K562 (cell line): Measurements from ENCODE around the gene MRPL48. TPM values are rescaled to one million over a fixed set of nuclear protein-coding genes. Genes with fewer than 3 reads are reported as not detected.

ENCODE experiments used
- ATAC-seq: fragments of 200-7000 bp; cut with Tn5 transposase; 3 replicates; pipeline ENCODE4 v1.9.1; 2020; ENCODE audit warnings: moderate library complexity
- BruUV-seq: library from RNA; stranded (reverse); fragments of 400-500 nt; replicated peaks from 2 replicates; lab custom pipeline; 2021; lab: Mats Ljungman, UMichigan
- CTCF ChIA-PET: fragments of 300-600 bp; formaldehyde crosslinking; extraction: SDS; loops from one replicate; lab custom pipeline; 2021; ENCODE audit warnings: low intra/inter-chr PET ratio; lab: Yijun Ruan, JAX
- POLR2A ChIA-PET: fragments of 300-600, 350-650 bp; sonication (Branson Sonifier 250); formaldehyde crosslinking; extraction: SDS; loops from one replicate; lab custom pipeline; 2021; ENCODE audit warnings: antibody characterized with exemption, inconsistent platforms; lab: Yijun Ruan, JAX
- DNase-seq, 4 experiments: peaks; one replicate each; pipeline versions ENCODE4 v3.0.0 to v3.0.0-alpha.2; 2011 to 2018; ENCODE audit warnings: low spot score in 3 of 4, mixed read lengths in 3 of 4; ENCODE audit errors: extremely low read depth in 1 of 4
- FAIRE-seq: peaks from 2 replicates; lab custom pipeline; 2011; peaks lifted over from hg19 to GRCh38; lab: Jason Lieb, UNC
- H2AFZ ChIP-seq: 2 replicates; pipeline ENCODE4 v1.6.0; 2011; ENCODE audit warnings: low read depth, low read length, control low read depth, inconsistent platforms
- H3K27ac ChIP-seq: fragments of 200-600 bp; 3 replicates; pipeline ENCODE4 v1.8.0; 2011; ENCODE audit warnings: low read depth, mild to moderate bottlenecking, control low read depth, inconsistent platforms, low read length, moderate library complexity, mixed read lengths; ENCODE audit errors: extremely low read depth
- H3K27me3 ChIP-seq, 2 experiments: fragments of 300-600 bp in 1 of 2; 2 replicates in 1 of 2; 3 replicates in 1 of 2; pipeline versions ENCODE4 v1.6.0 to v1.8.0; 2011; ENCODE audit warnings: inconsistent platforms in 2 of 2, low read length in 2 of 2, mild to moderate bottlenecking in 1 of 2, mixed read lengths in 1 of 2, moderate library complexity in 1 of 2; ENCODE audit not compliant: control insufficient read depth in 2 of 2, insufficient read depth in 2 of 2
- H3K36me3 ChIP-seq: fragments of 300-600 bp; 3 replicates; pipeline ENCODE4 v1.8.0; 2011; ENCODE audit warnings: mild to moderate bottlenecking, low read length, inconsistent platforms; ENCODE audit not compliant: control insufficient read depth, insufficient read depth
- H3K4me1 ChIP-seq, 2 experiments: fragments of 200-600 bp in 1 of 2; replicated peaks in 1 of 2; 2 replicates in 1 of 2; 3 replicates in 1 of 2; pipeline versions ENCODE4 v1.5.1 to v1.8.0; 2011; ENCODE audit warnings: inconsistent platforms in 2 of 2, low read length in 2 of 2, mild to moderate bottlenecking in 1 of 2, mixed read lengths in 1 of 2, moderate library complexity in 1 of 2; ENCODE audit not compliant: control insufficient read depth in 2 of 2, insufficient read depth in 2 of 2
- H3K4me2 ChIP-seq: 2 replicates; pipeline ENCODE4 v1.6.1; 2011; ENCODE audit warnings: low read length, control low read depth, inconsistent platforms, mixed read lengths; ENCODE audit not compliant: insufficient read depth
- H3K4me3 ChIP-seq: fragments of 200-600 bp; sonication (generic), shearing (Covaris generic); 2 replicates; pipeline ENCODE4 v1.5.1; 2016; ENCODE audit warnings: control low read depth, inconsistent platforms
- H3K79me2 ChIP-seq: fragments of 200-600 bp; 3 replicates; pipeline ENCODE4 v1.8.0; 2011; ENCODE audit warnings: low read length, inconsistent platforms; ENCODE audit not compliant: control insufficient read depth, insufficient read depth
- H3K9ac ChIP-seq, 2 experiments: 2 replicates each; pipeline versions ENCODE4 v1.6.0 to v1.6.1; 2011; ENCODE audit warnings: low read depth in 2 of 2, low read length in 2 of 2, control low read depth in 1 of 2, inconsistent platforms in 1 of 2, mild to moderate bottlenecking in 1 of 2, mixed read lengths in 1 of 2; ENCODE audit not compliant: insufficient read depth in 1 of 2
- H3K9me1 ChIP-seq: one replicate; pipeline ENCODE4 v1.6.0; 2011; ENCODE audit warnings: inconsistent platforms, mild to moderate bottlenecking, low read length, moderate library complexity; ENCODE audit not compliant: control insufficient read depth, insufficient read depth
- H3K9me3 ChIP-seq: replicated peaks from 2 replicates; pipeline ENCODE4 v1.5.1; 2011; ENCODE audit warnings: low read depth, low read length, inconsistent platforms; ENCODE audit not compliant: control insufficient read depth, insufficient read depth
- H4K20me1 ChIP-seq: replicated peaks from 2 replicates; pipeline ENCODE4 v1.6.1; 2011; ENCODE audit warnings: low read length, inconsistent platforms, mixed read lengths; ENCODE audit not compliant: control insufficient read depth, insufficient read depth
- ARID2 ChIP-seq: fragments of 450-650 bp; IDR thresholded peaks from 2 replicates; pipeline ENCODE4 v1.6.1; 2017; ENCODE audit warnings: antibody characterized with exemption, mild to moderate bottlenecking
- BDP1 ChIP-seq: IDR thresholded peaks from 3 replicates; pipeline ENCODE4 v1.6.1; 2011; ENCODE audit not compliant: insufficient read length, insufficient read depth
- CEBPB ChIP-seq: fragments of 450-650 bp; IDR thresholded peaks from 2 replicates; pipeline ENCODE4 v1.6.1; 2016; ENCODE audit warnings: missing genetic modification characterization, missing compliant biosample characterization
- CXXC5 ChIP-seq: fragments of 250-450 bp; sonication (Bioruptor Pico); IDR thresholded peaks from 2 replicates; pipeline ENCODE4 v1.8.0; 2022; ENCODE audit warnings: inconsistent platforms, mild to moderate bottlenecking, moderate library complexity
- EHMT2 ChIP-seq: fragments of 450-650 bp; IDR thresholded peaks from 2 replicates; pipeline ENCODE4 v1.6.1; 2018; ENCODE audit warnings: antibody characterized with exemption
- FIP1L1 ChIP-seq: fragments of 200-400 bp; formaldehyde crosslinking; IDR thresholded peaks from 2 replicates; pipeline ENCODE4 v1.6.1; 2018; ENCODE audit warnings: mild to moderate bottlenecking, low read depth, low read length; ENCODE audit not compliant: poor library complexity, severe bottlenecking
- MYBL2 ChIP-seq, 2 experiments: fragments of 450-650 bp in 1 of 2; sonication (generic) in 1 of 2; formaldehyde crosslinking in 1 of 2; IDR thresholded peaks; 2 replicates each; pipeline versions ENCODE4 v1.6.1 to v1.8.1; 2017 to 2022; ENCODE audit warnings: borderline replicate concordance in 1 of 2, inconsistent platforms in 1 of 2, low read depth in 1 of 2, mild to moderate bottlenecking in 1 of 2, missing genetic modification reagents in 1 of 2, moderate library complexity in 1 of 2
- RBFOX2 ChIP-seq: fragments of 200-400 bp; formaldehyde crosslinking; IDR thresholded peaks from 2 replicates; pipeline ENCODE4 v1.6.1; 2017; ENCODE audit warnings: low read depth, mild to moderate bottlenecking, low read length, moderate library complexity
- SMAD2 ChIP-seq: fragments of 150-350 bp; IDR thresholded peaks from 2 replicates; pipeline ENCODE4 v1.6.1; 2014; ENCODE audit warnings: low read depth, mild to moderate bottlenecking, low read length
- USF2 ChIP-seq: sonication (generic); formaldehyde crosslinking; IDR thresholded peaks from 2 replicates; pipeline ENCODE4 v1.5.0; 2020; ENCODE audit warnings: missing genetic modification reagents
- ZBTB2 ChIP-seq: fragments of 450-650 bp; IDR thresholded peaks from 2 replicates; pipeline ENCODE4 v1.6.1; 2016; ENCODE audit warnings: antibody characterized with exemption
- ZNF212 ChIP-seq: fragments of 450-650 bp; formaldehyde crosslinking; IDR thresholded peaks from 2 replicates; pipeline ENCODE4 v1.4.0; 2020; ENCODE audit warnings: mild to moderate bottlenecking
- ZNF232 ChIP-seq: sonication (generic); formaldehyde crosslinking; IDR thresholded peaks from 2 replicates; pipeline ENCODE4 v1.8.0; 2022; ENCODE audit warnings: mild to moderate bottlenecking, missing genetic modification reagents
- ZNF263 ChIP-seq: sonication (generic); formaldehyde crosslinking; IDR thresholded peaks from 2 replicates; pipeline ENCODE4 v1.8.0; 2022; ENCODE audit warnings: mild to moderate bottlenecking, missing genetic modification reagents, borderline replicate concordance
- ZNF280B ChIP-seq: fragments of 250-450 bp; sonication (Bioruptor Pico); IDR thresholded peaks from 2 replicates; pipeline ENCODE4 v1.5.1; 2021; ENCODE audit warnings: mild to moderate bottlenecking
- ZNF639 ChIP-seq, 2 experiments: fragments of 200-800 bp in 1 of 2; sonication (Bioruptor generic) in 1 of 2; sonication (generic) in 1 of 2; formaldehyde crosslinking in 1 of 2; IDR thresholded peaks in 1 of 2; conservative IDR thresholded peaks in 1 of 2; 2 replicates each; pipeline versions ENCODE4 v1.5.0 to v1.6.1; 2016 to 2020; ENCODE audit warnings: missing compliant biosample characterization in 1 of 2, missing genetic modification characterization in 1 of 2, missing genetic modification reagents in 1 of 2
- ZNF77 ChIP-seq: fragments of 250-450 bp; sonication (Bioruptor Pico); IDR thresholded peaks from 2 replicates; pipeline ENCODE4 v1.5.0; 2020
- in situ Hi-C: fragments of 300-500 bp; cut with MboI; formaldehyde crosslinking; loops from 4 replicates; pipeline ENCODE4 v1.15.0; 2018; ENCODE audit warnings: inconsistent platforms, mixed read lengths
- intact Hi-C: fragments of 100-400 bp; cut with micrococcal nuclease; formaldehyde crosslinking; loops from 2 replicates; pipeline ENCODE4 v1.14.2; 2022
- polyA plus RNA-seq, 8 experiments: library from polyadenylated mRNA; depleted of rRNA in 4 of 8; stranded (reverse) in 5 of 8; unstranded in 3 of 8; fragments of >200 nt; fragmentation: Nextera tagmentation in 2 of 8; fragmentation: Illumina TruSeq in 1 of 8; extraction: Ambion mirVana in 2 of 8; extraction: Trizol in 1 of 8; gene quantifications; 2 replicates each; pipeline versions ENCODE4 v1.2.1 to v1.2.3, GENCODE V29; 2011 to 2014; ENCODE audit warnings: inconsistent platforms in 1 of 8, missing spikeins in 1 of 8
- total RNA-seq, 7 experiments: library from RNA; depleted of rRNA in 6 of 7; stranded (reverse); fragments of >200 nt in 6 of 7; fragmentation: Illumina TruSeq in 2 of 7; extraction: Trizol in 2 of 7; gene quantifications; 2 replicates each; pipeline versions ENCODE4 v1.2.1 to v1.2.3, GENCODE V29; 2011 to 2021; ENCODE audit warnings: low replicate concordance in 1 of 7

Gene MRPL48
- total and polyA plus RNA-seq, 9 of the 15 experiments (the other 6 are each of a cell fraction or from before 2014, with no cell fraction given), result 66.0 to 237 (median 104) TPM

GRCh38 chr11:73818846-73819245 is 31.2 kb downstream of the MRPL48 start:
- POLR2A ChIA-PET, result interaction anchor here (0.9 kb wide), 1 partner anchor 9 kb away, joined by 3 read pairs; no protein-coding TSS in a partner anchor
- BruUV-seq, result no TSS peak
- Histone ChIP-seq H3K27me3 (no peaks in the 10 kb centered on the region), H3K4me3 (no peak overlapping the region), H2AFZ (no peak overlapping the region), H4K20me1 (no peaks in the 10 kb centered on the region), H3K4me1 (no peaks in the 10 kb centered on the region), H3K9me3 (no peaks in the 10 kb centered on the region), H3K79me2 (no peaks in the 10 kb centered on the region), H3K9me1 (no peaks in the 10 kb centered on the region), H3K36me3 (peaks cover 4% of the 10 kb centered on the region; the same call in 1 of the 3 replicates), H3K27ac (no peak overlapping the region), H3K9ac (no peak overlapping the region), H3K4me2 (no peak overlapping the region)
- no peak for ATAC-seq
- in situ Hi-C loops, result no loop called here
- FAIRE-seq, result no peak
- intact Hi-C loops, result no loop called here
- TF ChIP-seq ZNF280B (CRISPR knock-in tag) (no peak), ZNF77 (CRISPR knock-in tag) (no peak), CXXC5 (CRISPR knock-in tag) (no peak), MYBL2 (IDR thresholded peaks at IDR 0.05; ENCODE audit: low read depth) (no peak), MYBL2 (CRISPR knock-in tag; IDR thresholded peaks at IDR 0.05; ENCODE audit: borderline replicate concordance) (no peak), FIP1L1 (no peak), SMAD2 (no peak), RBFOX2 (no peak), ZNF212 (CRISPR knock-in tag) (no peak), ZNF639 (CRISPR knock-in tag; conservative IDR thresholded peaks at IDR 0.05 in 1 of 2, IDR thresholded peaks at IDR 0.05 in 1 of 2) (no peak), BDP1 (no peak), ZBTB2 (no peak), USF2 (CRISPR knock-in tag) (no peak), CEBPB (tag) (no peak), EHMT2 (no peak), ARID2 (no peak), ZNF232 (CRISPR knock-in tag) (no peak), ZNF263 (CRISPR knock-in tag) (no peak)
- CTCF ChIA-PET, result no interaction called here
- no peak for DNase-seq
